Epidermal melanocyte (primary cell): ENCODE data around the gene STIM2.
"Not testable (repeated sequence)": the region's sequence is repeated elsewhere in the genome, so short reads cannot be mapped to it uniquely, and the experiment has no call there.

ENCODE experiments used
- DNase-seq: peaks from one replicate; pipeline ENCODE4 v3.0.0; 2011; ENCODE audit warnings: low spot score; ENCODE audit not compliant: insufficient read length

Gene STIM2

DNA sequence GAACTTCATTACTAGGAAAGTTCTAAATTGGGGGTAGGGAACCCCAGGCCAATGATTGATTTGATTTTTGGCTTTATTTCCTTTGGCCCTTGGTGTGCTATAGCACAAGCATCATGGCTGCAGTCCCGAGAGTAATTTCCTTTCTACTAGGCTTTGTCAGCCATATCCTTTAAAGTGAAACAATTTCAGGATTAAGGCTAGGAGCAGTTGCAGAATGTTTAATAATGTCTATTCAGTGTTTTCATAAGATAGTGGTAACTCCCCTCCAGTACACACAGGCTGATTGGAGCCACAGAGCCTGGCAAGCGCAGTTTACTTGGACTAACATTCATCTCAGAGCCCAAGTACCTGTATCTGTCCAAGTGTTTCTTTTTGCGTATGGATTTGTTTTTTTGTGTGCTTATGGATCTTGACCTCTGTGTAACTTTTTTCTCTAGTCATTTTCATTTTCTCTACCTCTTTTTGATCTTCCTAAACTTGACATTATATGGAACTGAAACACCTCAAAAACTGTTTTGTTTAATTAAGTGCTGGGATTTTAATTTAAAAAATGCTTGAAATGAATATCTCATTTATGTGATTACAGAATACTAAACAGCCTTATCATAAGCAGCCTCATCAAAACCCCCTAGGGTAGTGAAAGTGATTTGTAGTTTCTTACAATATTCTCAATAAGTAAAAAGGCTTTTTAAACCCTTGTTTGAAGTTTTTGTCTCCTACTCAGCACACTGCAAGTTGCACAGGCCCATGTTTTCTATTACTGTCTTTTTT lies 7.5 kb downstream of the STIM2 start:
- DNase-seq = no peak

- DNase-seq = no peak
Observed at GRCh38 chr4:26870576-26871262, 10.1 kb downstream of the STIM2 start.

GRCh38 chr4:26871611-26872010 lies 11.0 kb downstream of the STIM2 start:
- no peak for DNase-seq

- DNase-seq = no peak
Observed at GRCh38 chr4:26873391-26874026, 12.9 kb downstream of the STIM2 start.

DNA sequence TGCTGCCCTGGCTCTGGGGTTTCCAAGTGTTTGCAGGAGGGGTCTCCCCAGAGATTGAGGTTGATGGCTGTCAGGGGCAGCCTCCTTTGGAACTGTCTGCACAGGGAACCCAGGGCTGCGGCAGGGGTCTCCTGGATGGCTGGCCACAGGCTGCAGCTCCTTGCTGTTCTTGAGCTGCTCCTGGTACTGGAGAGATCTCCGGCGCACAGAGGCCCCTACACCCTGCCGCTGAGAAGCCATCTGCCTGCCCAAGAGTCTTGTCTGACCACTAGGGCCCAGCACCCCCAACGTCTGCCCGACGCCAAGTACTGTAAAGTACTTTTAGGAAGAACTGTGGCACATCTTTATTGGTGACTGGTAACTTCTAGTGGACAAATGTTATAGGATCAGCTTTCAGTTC lies 13.5 kb downstream of the STIM2 start:
- no peak for DNase-seq

DNA sequence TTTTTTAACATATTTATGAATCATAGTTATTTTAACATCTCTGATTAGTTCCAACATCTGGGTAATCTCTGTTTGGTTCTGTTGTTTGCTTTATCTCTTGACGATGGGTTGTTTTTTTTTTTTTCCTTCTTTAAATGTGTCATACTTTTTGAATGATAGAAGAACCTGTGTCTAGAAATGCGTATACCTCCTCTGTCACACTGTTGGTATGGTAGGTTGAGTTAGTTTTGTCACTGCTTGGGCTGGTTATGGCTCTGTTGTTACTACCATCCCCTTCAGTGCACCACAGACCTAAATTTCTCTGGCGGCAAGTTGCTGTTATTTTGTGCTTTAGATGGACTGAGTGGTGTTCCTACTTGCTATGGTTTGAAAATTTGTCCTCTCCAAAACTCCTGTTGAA lies 16.8 kb downstream of the STIM2 start:
- no peak for DNase-seq

DNA sequence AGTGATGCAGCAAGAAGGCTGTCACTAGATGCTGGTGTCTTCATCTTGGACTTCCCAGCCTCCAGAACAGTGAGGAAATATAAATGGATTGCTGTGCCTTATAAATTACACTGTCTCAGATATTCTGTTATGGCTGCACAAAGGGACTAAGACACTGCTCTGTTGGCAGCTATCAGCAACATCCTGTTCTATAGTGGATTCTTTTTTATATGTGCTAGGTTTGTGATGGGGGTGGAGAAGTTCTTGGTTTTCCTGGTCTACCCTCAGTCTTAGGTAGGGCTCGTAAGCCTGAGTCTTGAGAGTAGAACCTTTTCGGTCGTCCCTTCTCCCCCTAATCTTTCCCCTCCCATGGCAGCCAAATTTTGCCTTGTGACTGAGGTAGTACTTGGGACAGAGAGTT lies 17.3 kb downstream of the STIM2 start:
- DNase-seq = no peak

- no peak for DNase-seq
Observed at GRCh38 chr4:26878794-26879391, 18.3 kb downstream of the STIM2 start.

- DNase-seq = no peak
Observed at GRCh38 chr4:26879805-26880204, 19.2 kb downstream of the STIM2 start.

DNA sequence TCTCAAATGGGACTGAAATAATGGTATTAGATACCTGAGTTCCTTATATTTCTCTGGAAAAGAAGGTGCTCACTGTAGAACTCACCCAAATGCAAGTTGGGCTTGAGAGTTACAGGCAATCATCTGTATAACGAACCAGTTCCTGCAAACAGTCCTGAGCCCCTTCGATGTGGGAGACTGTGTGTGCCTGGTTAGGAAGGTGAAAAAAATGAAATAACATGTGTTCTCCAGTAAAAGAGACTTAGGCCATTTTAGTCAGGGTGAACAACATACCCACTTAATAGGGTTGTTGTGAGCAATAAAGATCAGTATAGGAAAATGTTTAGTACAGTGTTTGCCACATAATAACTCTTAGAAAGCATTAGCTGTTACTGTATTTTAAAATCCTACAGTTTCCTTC lies 23.4 kb downstream of the STIM2 start:
- no peak for DNase-seq

- DNase-seq = no peak
Observed at GRCh38 chr4:26884486-26884988, 23.9 kb downstream of the STIM2 start.

DNA sequence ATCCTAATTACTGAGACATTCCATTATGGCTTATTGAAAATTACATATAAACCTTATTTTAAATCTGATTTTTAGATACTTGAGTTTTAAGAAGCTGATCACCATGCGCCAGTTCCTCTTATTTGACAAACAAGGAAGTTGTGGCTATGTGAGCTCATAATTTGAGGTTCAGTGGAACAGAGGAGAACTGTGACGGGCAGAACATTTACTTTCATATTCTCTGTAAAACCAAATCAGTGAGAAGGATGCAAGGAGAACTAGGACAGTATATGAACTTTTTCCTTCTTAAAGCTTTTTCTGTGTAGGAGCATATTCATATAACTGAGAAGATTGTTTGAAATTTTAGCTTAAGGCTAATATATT lies 25.3 kb downstream of the STIM2 start:
- no peak for DNase-seq

DNA sequence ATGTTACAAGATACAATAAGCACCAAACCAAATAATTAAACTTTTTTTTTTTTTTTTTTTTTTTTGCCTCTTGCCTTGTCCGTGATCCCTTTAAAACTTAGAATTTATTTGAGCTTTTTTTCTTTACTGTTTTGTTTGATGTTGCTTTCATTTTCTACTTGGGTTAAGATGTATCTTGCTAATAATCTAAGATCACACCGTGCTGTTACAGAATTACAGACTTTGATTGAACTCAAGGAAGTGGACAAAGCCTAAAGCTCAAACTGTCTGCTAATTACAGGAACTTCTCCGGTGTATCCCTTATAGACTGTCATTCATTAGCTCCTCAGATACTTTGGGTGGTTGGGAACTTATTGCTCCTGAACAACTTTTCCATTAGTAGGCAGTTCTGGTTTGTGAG lies 26.5 kb downstream of the STIM2 start:
- no peak for DNase-seq

DNA sequence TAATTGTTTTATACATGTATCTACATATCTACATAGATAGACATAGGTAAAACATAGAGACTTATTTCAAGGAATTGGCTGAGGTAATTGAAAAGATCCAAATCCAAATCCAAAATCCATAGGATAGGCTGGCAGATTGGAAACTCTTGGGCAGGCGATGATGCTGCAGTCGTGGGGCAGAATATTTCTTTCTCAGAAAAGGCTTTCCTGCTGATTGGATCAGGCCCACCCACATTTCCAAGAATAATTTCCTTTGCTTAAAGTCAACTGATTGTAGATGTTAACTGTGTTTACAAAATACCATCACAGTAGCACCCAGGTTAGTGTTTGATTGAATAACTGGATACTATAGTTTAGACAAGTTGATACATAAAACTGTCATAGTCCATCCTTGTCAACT lies 27.2 kb downstream of the STIM2 start:
- no peak for DNase-seq

GRCh38 chr4:26889356-26889755 lies 28.7 kb downstream of the STIM2 start:
- no peak for DNase-seq

DNA sequence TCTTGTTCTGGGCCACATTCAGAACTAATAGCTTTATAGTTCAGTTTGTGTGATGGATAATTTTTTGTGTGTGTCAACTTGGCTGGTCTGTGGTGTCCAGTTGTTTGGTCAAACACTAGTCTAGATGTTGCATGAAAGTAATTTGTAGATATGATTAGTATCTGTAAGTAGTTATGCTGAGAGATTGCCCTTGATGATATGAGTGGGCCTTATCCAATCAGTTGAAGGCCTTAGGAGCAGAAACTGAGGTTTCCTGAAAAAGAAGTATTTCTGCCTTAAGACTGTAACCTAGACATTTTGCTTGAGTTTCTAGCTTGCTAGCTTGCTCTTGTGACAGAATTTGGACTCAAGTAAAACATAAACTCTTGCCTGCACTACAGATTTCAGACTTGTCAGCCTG lies 30.4 kb downstream of the STIM2 start:
- DNase-seq = no peak

GRCh38 chr4:26891867-26892266 lies 31.2 kb downstream of the STIM2 start:
- DNase-seq = no peak

DNA sequence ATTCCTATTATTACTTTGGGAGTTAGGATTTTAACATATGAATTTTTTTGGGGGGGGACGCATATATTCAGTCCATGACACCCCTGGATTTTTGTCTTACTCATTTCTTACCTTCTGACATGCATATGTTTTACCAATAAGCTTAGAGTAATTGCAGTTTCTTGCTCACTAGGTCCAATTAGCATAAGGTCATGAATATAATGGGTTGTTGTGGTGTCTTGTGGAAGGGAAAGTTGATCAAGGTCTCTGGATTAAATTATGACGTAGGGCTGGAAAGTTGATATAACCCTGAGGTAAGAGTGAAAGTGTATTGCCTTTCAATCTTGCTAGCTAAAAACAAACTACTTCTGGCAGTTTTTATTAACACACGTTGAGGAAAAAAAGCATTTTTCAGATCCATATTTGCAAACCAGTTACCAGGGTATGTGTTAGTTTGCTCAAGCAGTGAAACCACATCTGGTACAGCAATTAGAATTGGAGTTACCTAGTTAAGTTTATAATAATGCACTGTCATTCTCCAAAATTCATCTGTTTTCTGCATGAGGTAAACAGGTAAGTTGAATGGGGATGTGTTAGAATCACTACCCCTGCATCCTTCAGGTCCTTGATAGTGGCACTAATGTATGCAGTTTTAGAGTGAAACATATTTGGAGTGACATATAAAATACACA lies 32.0 kb downstream of the STIM2 start:
- DNase-seq = no peak

DNA sequence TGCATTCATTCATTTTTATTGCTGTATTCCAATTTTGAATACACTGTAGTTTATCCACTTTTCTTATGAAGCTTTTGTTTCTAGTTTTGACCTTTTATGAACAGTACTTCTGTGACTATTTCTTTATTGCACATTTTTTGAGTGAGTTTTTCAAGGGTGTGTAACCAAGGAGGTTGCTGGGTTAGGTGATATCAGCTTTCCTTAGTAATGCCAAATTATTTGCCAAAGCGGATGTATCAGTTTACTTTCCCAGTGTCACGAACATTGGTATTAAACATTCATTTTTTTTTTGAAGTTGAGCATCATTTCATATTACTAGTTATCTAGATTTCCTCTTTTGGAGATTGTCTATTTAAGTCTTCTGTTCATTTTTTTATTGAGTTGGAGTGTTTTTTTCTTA lies 32.9 kb downstream of the STIM2 start:
- no peak for DNase-seq

DNA sequence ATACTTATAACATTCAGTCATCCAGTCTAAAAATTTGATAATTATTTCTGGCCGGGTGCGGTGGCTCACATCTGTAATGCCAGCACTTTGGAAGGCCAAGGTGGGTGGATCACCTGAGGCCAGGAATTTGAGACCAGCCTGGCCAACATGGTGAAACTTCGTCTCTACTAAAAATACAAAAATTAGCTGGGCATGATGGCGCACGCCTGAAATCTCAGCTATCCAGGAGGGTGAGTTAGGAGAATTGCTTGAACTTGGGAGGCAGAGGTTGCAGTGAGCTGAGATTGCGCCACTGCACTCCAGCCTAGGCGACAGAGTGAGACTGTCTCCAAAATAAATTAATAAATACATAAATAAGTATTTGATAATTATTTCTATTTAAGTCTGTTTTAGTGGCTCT lies 34.2 kb downstream of the STIM2 start:
- not testable (repeated sequence) for DNase-seq

GRCh38 chr4:26896636-26897035 lies 36.0 kb downstream of the STIM2 start:
- DNase-seq = no peak

DNA sequence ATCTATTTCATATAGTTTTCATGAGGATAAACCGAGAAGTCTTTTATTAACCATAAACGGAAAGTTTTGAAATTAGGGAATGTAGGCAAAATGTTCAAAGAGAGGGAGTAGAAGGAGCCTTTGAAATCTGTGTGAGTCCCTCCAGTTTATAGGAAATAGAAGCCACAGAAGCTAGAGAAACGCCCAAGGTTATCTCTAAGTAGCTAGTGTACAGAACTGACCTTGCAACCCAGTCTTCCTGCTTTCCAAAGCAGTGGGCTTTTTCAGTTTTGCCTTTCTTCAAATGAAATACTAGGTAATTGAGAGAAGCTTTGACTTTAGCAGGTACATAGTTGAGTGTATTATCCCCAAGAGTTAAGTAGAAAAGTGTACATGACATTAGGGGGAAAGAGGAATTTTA lies 39.4 kb downstream of the STIM2 start:
- no peak for DNase-seq
